ENCODE data around the gene PTOV1.

PTOV1 gene

DNA sequence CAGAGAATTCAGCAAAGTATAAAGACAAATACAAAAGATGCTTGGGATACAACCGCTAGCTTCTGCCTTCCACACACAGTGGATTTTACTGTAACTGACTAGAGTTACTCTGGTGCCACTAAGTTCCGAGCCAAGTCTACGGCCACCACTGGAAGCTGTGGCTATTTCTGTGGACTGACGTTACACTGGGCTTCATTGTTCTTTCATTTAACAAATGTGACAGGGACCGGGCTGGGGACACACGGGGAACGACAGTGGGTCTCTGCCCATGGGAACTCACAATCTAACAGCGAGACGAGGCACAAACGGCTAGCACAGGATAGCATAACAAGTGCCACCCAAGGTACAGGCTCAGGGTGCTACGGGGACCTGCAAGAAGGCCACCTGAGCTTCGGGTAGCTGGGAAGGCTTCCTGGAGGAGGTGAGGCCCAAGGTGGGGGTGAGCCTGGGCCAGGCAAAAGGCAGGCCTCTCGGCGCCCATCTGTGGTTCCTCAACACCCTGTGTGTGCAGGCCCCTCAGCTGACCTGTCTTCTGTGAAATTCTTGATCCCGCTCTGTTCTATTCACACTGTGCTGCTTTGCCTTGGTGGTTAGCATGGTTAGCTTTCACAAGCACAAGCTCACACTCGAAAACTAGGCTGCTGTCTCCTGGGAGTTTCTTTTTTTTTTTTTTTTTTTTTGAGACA lies 56.1 kb downstream of the PTOV1 start:
- TF ChIP-seq, protein P1, sequence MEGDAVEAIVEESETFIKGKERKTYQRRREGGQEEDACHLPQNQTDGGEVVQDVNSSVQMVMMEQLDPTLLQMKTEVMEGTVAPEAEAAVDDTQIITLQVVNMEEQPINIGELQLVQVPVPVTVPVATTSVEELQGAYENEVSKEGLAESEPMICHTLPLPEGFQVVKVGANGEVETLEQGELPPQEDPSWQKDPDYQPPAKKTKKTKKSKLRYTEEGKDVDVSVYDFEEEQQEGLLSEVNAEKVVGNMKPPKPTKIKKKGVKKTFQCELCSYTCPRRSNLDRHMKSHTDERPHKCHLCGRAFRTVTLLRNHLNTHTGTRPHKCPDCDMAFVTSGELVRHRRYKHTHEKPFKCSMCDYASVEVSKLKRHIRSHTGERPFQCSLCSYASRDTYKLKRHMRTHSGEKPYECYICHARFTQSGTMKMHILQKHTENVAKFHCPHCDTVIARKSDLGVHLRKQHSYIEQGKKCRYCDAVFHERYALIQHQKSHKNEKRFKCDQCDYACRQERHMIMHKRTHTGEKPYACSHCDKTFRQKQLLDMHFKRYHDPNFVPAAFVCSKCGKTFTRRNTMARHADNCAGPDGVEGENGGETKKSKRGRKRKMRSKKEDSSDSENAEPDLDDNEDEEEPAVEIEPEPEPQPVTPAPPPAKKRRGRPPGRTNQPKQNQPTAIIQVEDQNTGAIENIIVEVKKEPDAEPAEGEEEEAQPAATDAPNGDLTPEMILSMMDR (IDR thresholded peaks at IDR 0.05; ENCODE audit: control insufficient read depth, insufficient read depth, low read depth, low read length, missing control alignments) = no peak
- no peak overlapping the region for H3K4me3 ChIP-seq (ENCODE audit: control insufficient read depth, low read depth, low read length)
- no peak for DNase-seq (ENCODE audit: low read depth)

DNA sequence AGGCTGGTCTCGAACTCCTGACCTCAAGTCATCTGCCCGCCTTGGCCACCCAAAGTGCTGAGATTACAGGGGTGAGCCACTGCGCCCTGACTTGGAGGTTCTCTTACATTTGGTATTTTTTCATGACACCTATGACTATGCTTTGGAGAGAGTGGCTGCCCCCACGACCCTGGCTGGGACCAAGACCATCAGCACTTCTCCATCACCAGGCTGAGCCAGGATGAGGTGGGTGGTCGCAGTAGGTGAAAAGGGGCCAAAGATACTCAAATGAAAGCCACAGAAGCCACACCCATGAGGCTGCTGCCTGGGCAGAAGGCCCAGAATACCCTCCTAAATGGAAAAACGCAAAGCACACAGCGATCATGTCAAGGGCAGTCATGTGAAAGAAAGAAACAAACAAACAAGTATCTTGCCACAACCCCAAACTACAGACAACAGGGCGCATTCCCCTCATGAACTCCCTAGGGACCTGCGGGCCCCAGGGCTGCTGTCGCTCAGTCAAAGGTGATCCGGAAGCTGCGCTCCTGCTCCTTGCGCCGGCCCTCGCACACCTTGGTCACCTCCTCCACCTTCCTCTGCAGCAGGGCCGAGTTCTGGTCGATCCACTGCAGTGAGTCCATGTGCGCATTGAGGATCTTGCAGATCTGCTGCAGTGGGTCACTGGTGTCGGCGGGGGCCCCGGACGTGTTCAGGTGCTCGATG lies 56.9 kb downstream of the PTOV1 start:
- H3K4me3 ChIP-seq (ENCODE audit: control insufficient read depth, low read depth, low read length) = no peak overlapping the region
- DNase-seq (ENCODE audit: low read depth) = no peak
- TF ChIP-seq, protein P1 (IDR thresholded peaks at IDR 0.05; ENCODE audit: control insufficient read depth, insufficient read depth, low read depth, low read length, missing control alignments) = no peak

DNA sequence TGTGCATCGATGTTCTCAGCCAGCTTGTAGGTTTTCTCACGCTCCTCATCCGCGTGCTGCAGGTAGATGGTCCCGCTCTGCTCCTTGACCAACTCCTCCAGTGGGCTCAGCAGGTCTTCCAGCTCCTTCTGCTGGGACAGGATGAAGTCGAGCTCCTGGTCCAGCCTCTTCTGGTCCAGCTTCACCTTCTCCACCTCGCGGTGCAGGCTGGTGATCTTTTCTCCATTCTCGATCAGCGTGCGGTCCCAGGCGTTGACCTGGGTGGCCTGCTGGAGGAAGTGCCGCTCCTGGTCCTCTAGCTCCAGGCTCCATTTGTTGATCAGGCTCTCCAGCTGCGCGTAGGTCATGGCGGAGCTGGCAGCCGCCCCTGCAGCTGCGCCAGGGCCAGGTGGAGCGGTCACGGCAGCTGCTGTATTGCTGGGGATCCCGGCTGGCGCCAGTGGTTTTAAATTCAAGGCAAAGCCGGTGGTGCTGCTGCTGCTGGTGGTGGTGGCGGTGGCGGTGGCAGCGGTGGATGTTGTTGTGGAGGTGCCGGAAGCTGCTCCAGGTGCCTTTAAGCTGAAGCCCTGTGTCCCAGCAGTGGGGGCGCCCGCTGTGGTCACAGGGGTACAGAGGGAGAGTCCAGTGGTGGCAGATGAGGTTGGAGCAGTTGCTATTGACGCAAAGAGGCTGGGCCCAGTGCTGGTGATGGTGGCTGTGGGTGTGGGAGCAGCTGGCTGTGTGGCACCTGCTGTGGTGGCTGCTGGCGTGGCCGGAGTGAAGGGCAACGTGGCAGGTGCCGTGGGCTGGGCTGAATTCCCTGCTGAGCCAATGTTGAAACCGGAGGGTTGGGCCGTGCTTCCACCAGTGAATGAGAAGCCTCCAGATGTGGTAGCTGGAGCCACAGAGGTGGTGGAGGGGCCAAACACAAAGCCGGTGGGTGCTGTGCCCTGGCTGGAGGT lies 57.8 kb downstream of the PTOV1 start:
- no peak for DNase-seq (ENCODE audit: low read depth)

DNA sequence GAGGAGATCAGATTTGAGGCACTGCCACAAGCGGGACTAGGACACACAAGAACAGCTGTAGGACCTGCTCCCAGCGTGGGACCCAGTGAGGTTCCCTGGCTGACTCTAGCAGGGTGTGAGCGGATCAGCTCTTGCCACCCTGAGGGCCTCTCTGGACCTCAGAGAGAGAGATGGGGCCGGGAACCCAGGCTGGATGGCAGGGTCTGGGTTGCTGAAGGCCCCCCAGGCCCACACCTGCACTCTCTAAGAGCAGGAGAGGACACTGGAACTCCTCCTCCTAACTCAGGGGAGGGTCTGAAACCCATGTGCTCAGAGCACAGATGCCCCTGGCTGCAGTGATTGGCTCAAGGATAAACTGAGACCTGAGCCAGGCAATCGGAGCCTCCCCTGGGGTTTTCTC lies 59.2 kb downstream of the PTOV1 start:
- TF ChIP-seq, protein P1 (IDR thresholded peaks at IDR 0.05; ENCODE audit: control insufficient read depth, insufficient read depth, low read depth, low read length, missing control alignments) = no peak
- no peak overlapping the region for H3K4me3 ChIP-seq (ENCODE audit: control insufficient read depth, low read depth, low read length)
- no peak for DNase-seq (ENCODE audit: low read depth)

More for the DNA sequence above, 57.8 kb downstream of the PTOV1 start:
- no peak overlapping the region for H3K4me3 ChIP-seq (ENCODE audit: control insufficient read depth, low read depth, low read length)
- TF ChIP-seq, protein P1 (IDR thresholded peaks at IDR 0.05; ENCODE audit: control insufficient read depth, insufficient read depth, low read depth, low read length, missing control alignments) = no peak
